ENCODE measurements around the gene C16orf96.

DNA sequence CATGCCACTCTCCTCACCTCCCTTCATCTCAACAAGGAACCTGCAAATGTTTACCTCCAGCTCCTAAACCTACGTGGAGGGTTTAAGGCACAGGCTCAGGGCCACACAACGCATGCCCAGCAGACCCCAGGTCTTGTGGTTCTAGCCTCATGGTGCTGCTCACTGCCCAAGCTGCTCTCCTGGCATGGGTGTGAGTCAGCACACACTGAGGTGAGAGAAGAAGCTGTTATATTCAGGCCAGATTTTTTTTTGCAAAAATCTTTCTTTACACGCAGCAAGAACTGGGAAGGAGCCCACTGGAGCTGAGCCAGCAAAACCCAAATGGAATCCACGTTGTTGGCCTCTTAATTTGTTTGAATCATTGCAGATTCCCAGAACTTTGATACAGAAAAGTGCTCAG, 5.5 kb upstream of the C16orf96 start:
- TF ChIP-seq POLR2A (IDR thresholded peaks at IDR 0.05) = no peak
- TF ChIP-seq, protein P1, sequence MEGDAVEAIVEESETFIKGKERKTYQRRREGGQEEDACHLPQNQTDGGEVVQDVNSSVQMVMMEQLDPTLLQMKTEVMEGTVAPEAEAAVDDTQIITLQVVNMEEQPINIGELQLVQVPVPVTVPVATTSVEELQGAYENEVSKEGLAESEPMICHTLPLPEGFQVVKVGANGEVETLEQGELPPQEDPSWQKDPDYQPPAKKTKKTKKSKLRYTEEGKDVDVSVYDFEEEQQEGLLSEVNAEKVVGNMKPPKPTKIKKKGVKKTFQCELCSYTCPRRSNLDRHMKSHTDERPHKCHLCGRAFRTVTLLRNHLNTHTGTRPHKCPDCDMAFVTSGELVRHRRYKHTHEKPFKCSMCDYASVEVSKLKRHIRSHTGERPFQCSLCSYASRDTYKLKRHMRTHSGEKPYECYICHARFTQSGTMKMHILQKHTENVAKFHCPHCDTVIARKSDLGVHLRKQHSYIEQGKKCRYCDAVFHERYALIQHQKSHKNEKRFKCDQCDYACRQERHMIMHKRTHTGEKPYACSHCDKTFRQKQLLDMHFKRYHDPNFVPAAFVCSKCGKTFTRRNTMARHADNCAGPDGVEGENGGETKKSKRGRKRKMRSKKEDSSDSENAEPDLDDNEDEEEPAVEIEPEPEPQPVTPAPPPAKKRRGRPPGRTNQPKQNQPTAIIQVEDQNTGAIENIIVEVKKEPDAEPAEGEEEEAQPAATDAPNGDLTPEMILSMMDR (IDR thresholded peaks at IDR 0.05) = no peak
